ENCODE measurements around the gene TRIM43B. TPM values are rescaled to one million over a fixed set of nuclear protein-coding genes. Genes with fewer than 3 reads are reported as not detected.
"Not testable (repeated sequence)": the region's sequence is repeated elsewhere in the genome, so short reads cannot be mapped to it uniquely, and the experiment has no call there.

Gene TRIM43B
- total and polyA plus RNA-seq, 12 donors = not detected

- H3K4me1 ChIP-seq (replicated peaks in 1 of 2) = peaks cover 11% of the 10 kb centered on the region in 2 donors
- H3K4me3 ChIP-seq = peak overlapping the region in 1 of 4 donors; percentile 67
- H3K9me3 ChIP-seq (replicated peaks in 1 of 3) = no peaks in the 10 kb centered on the region
- intact Hi-C loops (cut with DNase I) = no loop called here
- no peak for DNase-seq
- no peak overlapping the region for H3K27ac ChIP-seq
- H3K36me3 ChIP-seq (replicated peaks in 1 of 2) = peaks cover 0 to 1% of the 10 kb centered on the region in 2 donors
- WGBS, 4 donors = 80 to 93% (median 86%) methylated on average over 34 to 41 of the region's 41 CpGs
- TF ChIP-seq POLR2A (IDR thresholded peaks at IDR 0.05) = no peak
- TF ChIP-seq CTCF (IDR thresholded peaks at IDR 0.05) = no peak
- H3K27me3 ChIP-seq = no peaks in the 10 kb centered on the region
These were observed 40.9 kb upstream of the TRIM43B start for GRCh38 chr2:95525294-95526035.

GRCh38 chr2:95524195-95524594 is 39.6 kb upstream of the TRIM43B start:
- Histone ChIP-seq H3K4me1 (replicated peaks in 1 of 2) (peaks cover 11% of the 10 kb centered on the region in 2 donors), H3K9me3 (replicated peaks in 1 of 3) (no peaks in the 10 kb centered on the region), H3K4me3 (no peak overlapping the region), H3K27me3 (no peaks in the 10 kb centered on the region), H3K36me3 (replicated peaks in 1 of 2) (no peaks in the 10 kb centered on the region), H3K27ac (no peak overlapping the region)
- TF ChIP-seq POLR2A (IDR thresholded peaks at IDR 0.05) (no peak), CTCF (IDR thresholded peaks at IDR 0.05) (no peak)
- WGBS, 4 donors = 74 to 87% (median 83%) methylated on average over 2 of the region's 2 CpGs
- no peak for DNase-seq
- intact Hi-C loops (cut with DNase I) = no loop called here

GRCh38 chr2:95514718-95515117 is 30.2 kb upstream of the TRIM43B start:
- no peak for DNase-seq
- Histone ChIP-seq H3K27ac (no peak overlapping the region), H3K4me3 (no peak overlapping the region), H3K4me1 (replicated peaks in 1 of 2) (no peaks in the 10 kb centered on the region), H3K27me3 (no peaks in the 10 kb centered on the region), H3K36me3 (replicated peaks in 1 of 2) (no peaks in the 10 kb centered on the region), H3K9me3 (replicated peaks in 1 of 3) (no peaks in the 10 kb centered on the region)
- intact Hi-C loops (cut with DNase I) = no loop called here
- no peak for TF ChIP-seq POLR2A (IDR thresholded peaks at IDR 0.05)
- no peak for TF ChIP-seq CTCF (IDR thresholded peaks at IDR 0.05)
- 74 to 90% (median 84%) methylated on average over 4 to 6 of the region's 6 CpGs for WGBS, 4 donors

- H3K27me3 ChIP-seq = not testable (repeated sequence)
- 75 to 84% (median 79%) methylated on average over 8 of the region's 8 CpGs for WGBS, 4 donors
These were observed 29.7 kb upstream of the TRIM43B start for GRCh38 chr2:95514226-95514625.

GRCh38 chr2:95509408-95509807 is 24.9 kb upstream of the TRIM43B start:
- H3K4me3 ChIP-seq = no peak overlapping the region
- H3K4me1 ChIP-seq (replicated peaks in 1 of 2) = no peaks in the 10 kb centered on the region
- TF ChIP-seq POLR2A (IDR thresholded peaks at IDR 0.05) (no peak), CTCF (IDR thresholded peaks at IDR 0.05) (no peak)
- no peaks in the 10 kb centered on the region for H3K36me3 ChIP-seq (replicated peaks in 1 of 2)
- no peaks in the 10 kb centered on the region for H3K27me3 ChIP-seq
- intact Hi-C loops (cut with DNase I) = no loop called here
- no peak for DNase-seq
- WGBS, 4 donors = 89 to 94% (median 91%) methylated on average over 2 of the region's 2 CpGs
- no peak overlapping the region for H3K27ac ChIP-seq
- H3K9me3 ChIP-seq (replicated peaks in 1 of 3) = no peaks in the 10 kb centered on the region

More at GRCh38 chr2:95514226-95514625, 29.7 kb upstream of the TRIM43B start:
- DNase-seq; H3K36me3 ChIP-seq (replicated peaks in 1 of 2); H3K4me1 ChIP-seq (replicated peaks in 1 of 2); H3K4me3 ChIP-seq; intact Hi-C loops (cut with DNase I); H3K27ac ChIP-seq; H3K9me3 ChIP-seq (replicated peaks in 1 of 3): not testable (repeated sequence)
